WTC11 (cell line): Measurements from ENCODE around the gene ABHD11. TPM values are rescaled to one million over a fixed set of nuclear protein-coding genes. Genes with fewer than 3 reads are reported as not detected.
A peak's percentile ranks its signal among the peaks of the same experiment; 100 is the strongest.

Experiments used
- ATAC-seq: fragments of 200-7000 bp; cut with Tn5 transposase; 2 replicates; pipeline ENCODE4 v1.10.0; 2021; ENCODE audit warnings: mild to moderate bottlenecking, moderate library complexity
- CTCF ChIA-PET: fragments of 300-600 bp; sonication (Branson Sonifier 250); formaldehyde crosslinking; loops from one replicate; lab custom pipeline; 2021; ENCODE audit warnings: antibody characterized with exemption; lab: Charles Lee
- POLR2A ChIA-PET: fragments of 350-600 bp; sonication (Branson Sonifier 250); formaldehyde crosslinking; loops from one replicate; lab custom pipeline; 2021; ENCODE audit warnings: antibody characterized with exemption; lab: Charles Lee
- DNase-seq: peaks from one replicate; pipeline ENCODE4 v3.0.0; 2021; ENCODE audit warnings: low spot score
- H3K27ac Mint-ChIP-seq: 2 replicates; pipeline ENCODE4 v1.8.0; 2021; ENCODE audit warnings: mixed read lengths
- H3K27me3 Mint-ChIP-seq: 2 replicates; pipeline ENCODE4 v1.8.0; 2021; ENCODE audit warnings: low read depth, mild to moderate bottlenecking, moderate library complexity, mixed read lengths
- H3K36me3 Mint-ChIP-seq: 2 replicates; pipeline ENCODE4 v1.8.0; 2021; ENCODE audit warnings: mixed read lengths
- H3K4me1 Mint-ChIP-seq: 2 replicates; pipeline ENCODE4 v1.8.0; 2022; ENCODE audit warnings: mixed read lengths
- H3K4me3 Mint-ChIP-seq: 2 replicates; pipeline ENCODE4 v1.8.0; 2021; ENCODE audit warnings: mild to moderate bottlenecking, moderate library complexity, mixed read lengths
- H3K9me3 Mint-ChIP-seq: 2 replicates; pipeline ENCODE4 v1.8.0; 2021; ENCODE audit warnings: mixed read lengths
- ATF1 ChIP-seq: sonication (generic); formaldehyde crosslinking; IDR thresholded peaks from 2 replicates; pipeline ENCODE4 v1.8.1; 2023; ENCODE audit warnings: mild to moderate bottlenecking, moderate library complexity, missing genetic modification reagents
- CBFB ChIP-seq: sonication (generic); formaldehyde crosslinking; IDR thresholded peaks from 2 replicates; pipeline ENCODE4 v1.8.1; 2022; ENCODE audit warnings: mild to moderate bottlenecking, low read depth, missing genetic modification reagents
- CREB1 ChIP-seq: sonication (generic); formaldehyde crosslinking; IDR thresholded peaks from 2 replicates; pipeline ENCODE4 v1.8.0; 2023; ENCODE audit warnings: mild to moderate bottlenecking, missing genetic modification reagents
- EMX1 ChIP-seq: fragments of 250-450 bp; sonication (Bioruptor Pico); IDR thresholded peaks from 2 replicates; pipeline ENCODE4 v1.8.0; 2021; ENCODE audit warnings: mild to moderate bottlenecking
- FOXJ3 ChIP-seq: sonication (generic); formaldehyde crosslinking; IDR thresholded peaks from 2 replicates; pipeline ENCODE4 v1.9.0; 2021; ENCODE audit warnings: missing genetic modification reagents, mild to moderate bottlenecking, borderline replicate concordance
- FOXP4 ChIP-seq: sonication (generic); formaldehyde crosslinking; IDR thresholded peaks from 2 replicates; pipeline ENCODE4 v1.8.0; 2022; ENCODE audit warnings: mild to moderate bottlenecking, missing genetic modification reagents
- GRHL2 ChIP-seq: fragments of 250-450 bp; sonication (Bioruptor Pico); IDR thresholded peaks from 2 replicates; pipeline ENCODE4 v1.8.0; 2022; ENCODE audit warnings: mild to moderate bottlenecking, moderate library complexity; ENCODE audit not compliant: insufficient replicate concordance, severe bottlenecking
- HMGXB4 ChIP-seq: sonication (generic); formaldehyde crosslinking; IDR thresholded peaks from 2 replicates; pipeline ENCODE4 v1.8.1; 2023; ENCODE audit warnings: mild to moderate bottlenecking, moderate library complexity, missing genetic modification reagents
- JAZF1 ChIP-seq: fragments of 250-450 bp; sonication (Bioruptor Pico); IDR thresholded peaks from 2 replicates; pipeline ENCODE4 v1.9.0; 2021; ENCODE audit warnings: moderate library complexity, mild to moderate bottlenecking, inconsistent platforms
- MAX ChIP-seq: sonication (generic); formaldehyde crosslinking; IDR thresholded peaks from 2 replicates; pipeline ENCODE4 v1.8.0; 2022; ENCODE audit warnings: mild to moderate bottlenecking, missing genetic modification reagents
- NFATC4 ChIP-seq: fragments of 250-450 bp; sonication (Bioruptor Pico); IDR thresholded peaks from 2 replicates; pipeline ENCODE4 v1.9.0; 2021; ENCODE audit warnings: mild to moderate bottlenecking
- NFE2L1 ChIP-seq: sonication (generic); formaldehyde crosslinking; IDR thresholded peaks from 2 replicates; pipeline ENCODE4 v1.8.1; 2023; ENCODE audit warnings: missing genetic modification reagents
- NR2C2 ChIP-seq: sonication (generic); formaldehyde crosslinking; IDR thresholded peaks from 2 replicates; pipeline ENCODE4 v1.8.0; 2022; ENCODE audit warnings: mild to moderate bottlenecking, missing genetic modification reagents
- RORB ChIP-seq: fragments of 250-450 bp; sonication (Bioruptor Pico); IDR thresholded peaks from 2 replicates; pipeline ENCODE4 v1.9.0; 2021; ENCODE audit warnings: mild to moderate bottlenecking
- TEAD1 ChIP-seq: sonication (generic); formaldehyde crosslinking; IDR thresholded peaks from 2 replicates; pipeline ENCODE4 v1.8.0; 2022; ENCODE audit warnings: mild to moderate bottlenecking, missing genetic modification reagents
- TEAD4 ChIP-seq: sonication (generic); formaldehyde crosslinking; IDR thresholded peaks from 2 replicates; pipeline ENCODE4 v1.8.0; 2022; ENCODE audit warnings: mild to moderate bottlenecking, missing genetic modification reagents
- TP53 ChIP-seq: sonication (generic); formaldehyde crosslinking; IDR thresholded peaks from 2 replicates; pipeline ENCODE4 v1.8.1; 2023; ENCODE audit warnings: mild to moderate bottlenecking, missing genetic modification reagents
- ZNF121 ChIP-seq: sonication (generic); formaldehyde crosslinking; IDR thresholded peaks from 2 replicates; pipeline ENCODE4 v1.8.0; 2023; ENCODE audit warnings: missing genetic modification reagents
- ZNF396 ChIP-seq: fragments of 250-450 bp; sonication (Bioruptor Pico); IDR thresholded peaks from 2 replicates; pipeline ENCODE4 v1.8.0; 2021; ENCODE audit warnings: mild to moderate bottlenecking, moderate library complexity, borderline replicate concordance
- total RNA-seq: library from RNA; stranded (reverse); gene quantifications from 3 replicates; pipeline ENCODE4 v1.2.3, GENCODE V29; 2021
- TF ChIP-seq, protein P1 (sequence below): sonication (generic); formaldehyde crosslinking; IDR thresholded peaks from 2 replicates; pipeline ENCODE4 v1.8.1; 2022; ENCODE audit warnings: low read depth, missing genetic modification reagents, borderline replicate concordance
- TF ChIP-seq, protein P2 (sequence below): fragments of 250-450 bp; sonication (Bioruptor Pico); IDR thresholded peaks from 2 replicates; pipeline ENCODE4 v1.9.0; 2021; ENCODE audit warnings: mild to moderate bottlenecking, borderline replicate concordance

Gene ABHD11
- total RNA-seq, 1 experiment from 2014 or later: 23.8 TPM

DNA sequence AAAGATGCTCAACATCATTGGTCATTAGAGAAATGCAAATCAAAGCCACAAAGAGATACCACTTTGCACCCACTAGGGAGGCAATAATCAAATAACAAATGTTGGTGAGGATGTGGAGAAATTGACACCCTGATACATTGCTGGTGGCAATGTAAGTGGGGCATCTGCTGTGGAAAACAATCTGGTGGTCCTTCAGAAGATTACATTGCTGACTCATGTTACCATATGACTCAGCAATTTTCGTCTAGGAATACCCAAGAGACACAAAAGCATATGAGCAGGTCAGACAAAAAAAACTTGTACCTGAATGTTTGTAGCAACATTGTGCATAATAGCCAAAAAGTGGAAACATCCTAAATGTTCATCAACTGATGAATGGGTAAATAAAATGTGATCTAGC lies 36.3 kb upstream of the ABHD11 start:
- H3K27ac Mint-ChIP-seq: no peak overlapping the region
- CTCF ChIA-PET: no interaction called here
- peaks cover 8% of the 10 kb centered on the region for H3K27me3 Mint-ChIP-seq
- peaks cover 7% of the 10 kb centered on the region for H3K9me3 Mint-ChIP-seq
- ATAC-seq: no peak
- H3K36me3 Mint-ChIP-seq: no peaks in the 10 kb centered on the region
- TF ChIP-seq, protein P1, sequence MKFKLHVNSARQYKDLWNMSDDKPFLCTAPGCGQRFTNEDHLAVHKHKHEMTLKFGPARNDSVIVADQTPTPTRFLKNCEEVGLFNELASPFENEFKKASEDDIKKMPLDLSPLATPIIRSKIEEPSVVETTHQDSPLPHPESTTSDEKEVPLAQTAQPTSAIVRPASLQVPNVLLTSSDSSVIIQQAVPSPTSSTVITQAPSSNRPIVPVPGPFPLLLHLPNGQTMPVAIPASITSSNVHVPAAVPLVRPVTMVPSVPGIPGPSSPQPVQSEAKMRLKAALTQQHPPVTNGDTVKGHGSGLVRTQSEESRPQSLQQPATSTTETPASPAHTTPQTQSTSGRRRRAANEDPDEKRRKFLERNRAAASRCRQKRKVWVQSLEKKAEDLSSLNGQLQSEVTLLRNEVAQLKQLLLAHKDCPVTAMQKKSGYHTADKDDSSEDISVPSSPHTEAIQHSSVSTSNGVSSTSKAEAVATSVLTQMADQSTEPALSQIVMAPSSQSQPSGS: no peak
- peak; percentile 19; the same call in 1 of the 2 replicates for TF ChIP-seq NFE2L1 (CRISPR knock-in tag)
- peaks cover 6% of the 10 kb centered on the region for H3K4me1 Mint-ChIP-seq
- DNase-seq: no peak
- H3K4me3 Mint-ChIP-seq: no peak overlapping the region
- POLR2A ChIA-PET: no interaction called here

DNA sequence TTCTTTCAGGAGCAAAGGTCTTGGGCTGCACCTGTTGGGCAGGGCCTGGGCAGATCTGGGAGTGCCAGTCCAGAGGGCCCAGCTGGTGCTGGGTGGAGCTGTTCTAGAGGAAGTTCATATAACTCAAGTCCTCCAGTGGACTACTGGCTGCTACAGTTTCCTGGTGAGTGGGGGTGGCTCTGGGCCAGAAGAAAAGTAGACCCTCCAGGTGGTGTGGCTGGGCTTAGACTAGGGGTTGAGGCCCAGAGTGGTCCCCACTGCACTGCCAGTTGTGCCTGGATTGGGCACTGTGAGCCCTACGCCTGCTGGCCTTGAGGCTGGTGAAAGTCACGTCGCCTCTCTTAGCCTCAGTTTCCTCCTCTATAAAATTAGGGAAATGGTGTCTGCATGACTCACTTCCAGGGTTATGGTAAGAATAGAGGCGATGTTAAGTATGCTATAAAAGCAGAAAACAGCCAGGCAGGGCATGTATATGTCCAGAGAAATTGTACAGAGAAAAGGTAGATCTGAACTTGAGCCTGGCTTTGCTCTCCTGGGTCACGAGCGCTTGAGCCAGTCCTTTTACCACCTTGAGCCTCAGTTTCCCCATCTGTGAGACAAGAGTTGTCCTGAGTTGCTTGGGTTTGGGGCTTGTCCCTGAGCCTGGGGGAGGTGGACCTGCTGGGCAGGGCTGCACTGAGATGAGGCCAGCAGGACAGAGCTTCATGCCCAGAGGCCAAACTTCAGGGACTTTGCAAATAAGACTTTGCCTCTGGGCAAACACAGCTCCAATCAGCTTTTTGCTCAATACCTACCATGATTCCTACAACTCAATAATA lies 35.3 kb upstream of the ABHD11 start:
- POLR2A ChIA-PET: no interaction called here
- Mint-ChIP-seq H3K27me3 (peaks cover 9% of the 10 kb centered on the region), H3K27ac (no peak overlapping the region), H3K9me3 (peaks cover 7% of the 10 kb centered on the region), H3K36me3 (no peaks in the 10 kb centered on the region), H3K4me1 (peaks cover 4% of the 10 kb centered on the region), H3K4me3 (no peak overlapping the region)
- ATAC-seq (no peak), DNase-seq (no peak)
- CTCF ChIA-PET: interaction anchor here (0.6 kb wide), 1 partner anchor 13 kb away, joined by 3 read pairs; no protein-coding TSS in a partner anchor
- no peak for TF ChIP-seq CBFB (CRISPR knock-in tag)
- TF ChIP-seq JAZF1 (CRISPR knock-in tag): no peak
- no peak for TF ChIP-seq CREB1 (CRISPR knock-in tag)
- no peak for TF ChIP-seq TEAD1 (CRISPR knock-in tag)
- TF ChIP-seq ZNF121 (CRISPR knock-in tag): no peak
- no peak for TF ChIP-seq TEAD4 (CRISPR knock-in tag)
- no peak for TF ChIP-seq NR2C2 (CRISPR knock-in tag)
- TF ChIP-seq NFATC4 (CRISPR knock-in tag): no peak
- TF ChIP-seq MAX (CRISPR knock-in tag): no peak
- no peak for TF ChIP-seq HMGXB4
- TF ChIP-seq GRHL2 (CRISPR knock-in tag): no peak
- TF ChIP-seq EMX1 (CRISPR knock-in tag): no peak
- no peak for TF ChIP-seq RORB
- TF ChIP-seq FOXJ3 (CRISPR knock-in tag): no peak

- ChIA-PET POLR2A (interaction anchor here (0.6 to 2.6 kb wide), 8 partner anchors 9 to 402 kb away, joined by 3 to 25 read pairs (median 4); partner anchors contain the start of gene ABHD11), CTCF (interaction anchor here (1.0 to 3.4 kb wide), 6 partner anchors 31 to 297 kb away, joined by 3 to 22 read pairs (median 4); partner anchors contain the start of gene ABHD11)
- no peak for DNase-seq
- H3K4me3 Mint-ChIP-seq: peak overlapping the region; percentile 76
- H3K27ac Mint-ChIP-seq: peak overlapping the region; percentile 91
- H3K36me3 Mint-ChIP-seq: no peaks in the 10 kb centered on the region
- peaks cover 15% of the 10 kb centered on the region for H3K27me3 Mint-ChIP-seq
- peak; percentile 25 for ATAC-seq
- peaks cover 10% of the 10 kb centered on the region for H3K4me1 Mint-ChIP-seq
- H3K9me3 Mint-ChIP-seq: peaks cover 7% of the 10 kb centered on the region
- no peak for TF ChIP-seq TP53 (CRISPR knock-in tag)
- TF ChIP-seq ZNF396: no peak
- no peak for TF ChIP-seq ATF1 (CRISPR knock-in tag)
- no peak for TF ChIP-seq FOXP4 (CRISPR knock-in tag)
- TF ChIP-seq, protein P2, sequence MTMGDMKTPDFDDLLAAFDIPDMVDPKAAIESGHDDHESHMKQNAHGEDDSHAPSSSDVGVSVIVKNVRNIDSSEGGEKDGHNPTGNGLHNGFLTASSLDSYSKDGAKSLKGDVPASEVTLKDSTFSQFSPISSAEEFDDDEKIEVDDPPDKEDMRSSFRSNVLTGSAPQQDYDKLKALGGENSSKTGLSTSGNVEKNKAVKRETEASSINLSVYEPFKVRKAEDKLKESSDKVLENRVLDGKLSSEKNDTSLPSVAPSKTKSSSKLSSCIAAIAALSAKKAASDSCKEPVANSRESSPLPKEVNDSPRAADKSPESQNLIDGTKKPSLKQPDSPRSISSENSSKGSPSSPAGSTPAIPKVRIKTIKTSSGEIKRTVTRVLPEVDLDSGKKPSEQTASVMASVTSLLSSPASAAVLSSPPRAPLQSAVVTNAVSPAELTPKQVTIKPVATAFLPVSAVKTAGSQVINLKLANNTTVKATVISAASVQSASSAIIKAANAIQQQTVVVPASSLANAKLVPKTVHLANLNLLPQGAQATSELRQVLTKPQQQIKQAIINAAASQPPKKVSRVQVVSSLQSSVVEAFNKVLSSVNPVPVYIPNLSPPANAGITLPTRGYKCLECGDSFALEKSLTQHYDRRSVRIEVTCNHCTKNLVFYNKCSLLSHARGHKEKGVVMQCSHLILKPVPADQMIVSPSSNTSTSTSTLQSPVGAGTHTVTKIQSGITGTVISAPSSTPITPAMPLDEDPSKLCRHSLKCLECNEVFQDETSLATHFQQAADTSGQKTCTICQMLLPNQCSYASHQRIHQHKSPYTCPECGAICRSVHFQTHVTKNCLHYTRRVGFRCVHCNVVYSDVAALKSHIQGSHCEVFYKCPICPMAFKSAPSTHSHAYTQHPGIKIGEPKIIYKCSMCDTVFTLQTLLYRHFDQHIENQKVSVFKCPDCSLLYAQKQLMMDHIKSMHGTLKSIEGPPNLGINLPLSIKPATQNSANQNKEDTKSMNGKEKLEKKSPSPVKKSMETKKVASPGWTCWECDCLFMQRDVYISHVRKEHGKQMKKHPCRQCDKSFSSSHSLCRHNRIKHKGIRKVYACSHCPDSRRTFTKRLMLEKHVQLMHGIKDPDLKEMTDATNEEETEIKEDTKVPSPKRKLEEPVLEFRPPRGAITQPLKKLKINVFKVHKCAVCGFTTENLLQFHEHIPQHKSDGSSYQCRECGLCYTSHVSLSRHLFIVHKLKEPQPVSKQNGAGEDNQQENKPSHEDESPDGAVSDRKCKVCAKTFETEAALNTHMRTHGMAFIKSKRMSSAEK (CRISPR knock-in tag): no peak
Observed at GRCh38 chr7:73770860-73771670, 32.5 kb upstream of the ABHD11 start.
